Endodermal cell (in vitro differentiated cells): ENCODE measurements around the gene PHF24. TPM values are rescaled to one million over a fixed set of nuclear protein-coding genes. Genes with fewer than 3 reads are reported as not detected.

Source experiments
- DNase-seq: peaks from one replicate; pipeline ENCODE4 v3.0.0-alpha.2; 2017
- H3K27ac ChIP-seq: 2 replicates; pipeline ENCODE4 v1.5.1; 2013; ENCODE audit warnings: mild to moderate bottlenecking, low read depth, low read length, moderate library complexity
- H3K27me3 ChIP-seq: 2 replicates; pipeline ENCODE4 v1.6.1; 2013; ENCODE audit warnings: mild to moderate bottlenecking, low read length, moderate library complexity; ENCODE audit not compliant: insufficient read depth, control insufficient read depth, poor library complexity, severe bottlenecking
- H3K36me3 ChIP-seq: 2 replicates; pipeline ENCODE4 v1.7.0; 2013; ENCODE audit warnings: mild to moderate bottlenecking, low read length, moderate library complexity; ENCODE audit not compliant: control insufficient read depth, insufficient read depth
- H3K4me1 ChIP-seq: one replicate; pipeline ENCODE4 v1.7.0; 2013; ENCODE audit warnings: low read length; ENCODE audit not compliant: control insufficient read depth, insufficient read depth
- H3K4me3 ChIP-seq: 2 replicates; pipeline ENCODE4 v1.5.1; 2013; ENCODE audit warnings: mild to moderate bottlenecking, low read length, moderate library complexity
- H3K9ac ChIP-seq: 2 replicates; pipeline ENCODE4 v1.6.1; 2013; ENCODE audit warnings: mild to moderate bottlenecking, low read length, moderate library complexity; ENCODE audit not compliant: poor library complexity, severe bottlenecking; ENCODE audit errors: extremely low read depth
- H3K9me3 ChIP-seq: 2 replicates; pipeline ENCODE4 v1.6.1; 2013; ENCODE audit warnings: mild to moderate bottlenecking, low read length, moderate library complexity; ENCODE audit not compliant: control insufficient read depth
- H3K27ac Mint-ChIP-seq: 2 replicates; pipeline ENCODE4 v1.8.0; 2020; ENCODE audit warnings: mixed read lengths
- H3K27me3 Mint-ChIP-seq: 2 replicates; pipeline ENCODE4 v1.8.0; 2021; ENCODE audit warnings: mild to moderate bottlenecking, mixed read lengths; ENCODE audit not compliant: insufficient read depth
- H3K36me3 Mint-ChIP-seq: 2 replicates; pipeline ENCODE4 v1.8.0; 2020; ENCODE audit warnings: low read depth, mixed read lengths
- H3K4me1 Mint-ChIP-seq: 2 replicates; pipeline ENCODE4 v1.8.0; 2020; ENCODE audit warnings: mixed read lengths
- H3K4me3 Mint-ChIP-seq: 2 replicates; pipeline ENCODE4 v1.8.0; 2020; ENCODE audit warnings: mild to moderate bottlenecking, moderate library complexity, mixed read lengths
- H3K9me3 Mint-ChIP-seq: 2 replicates; pipeline ENCODE4 v1.8.0; 2020; ENCODE audit warnings: mild to moderate bottlenecking, mixed read lengths
- WGBS, 2 experiments: methylation state at CpG; one replicate each; pipeline versions ENCODE4 v1.1.5 to v1.1.7; 2013; ENCODE audit warnings: missing lambda C conversion rate in 2 of 2, mixed read lengths in 1 of 2; ENCODE audit not compliant: insufficient coverage in 1 of 2, insufficient read length in 1 of 2; 5-methylcytosine and 5-hydroxymethylcytosine counted together
- total RNA-seq, 2 donors: library from RNA; stranded (reverse); fragmentation: NEBNext Ultra II Directional in 1 of 2; extraction: Animal tissue kit (Norgen Biotek cat#: 25700) in 1 of 2; gene quantifications; 2 replicates in 1 of 2; 3 replicates in 1 of 2; pipeline ENCODE4 v1.2.1, GENCODE V29; 2021
- TF ChIP-seq, protein P1 (sequence below): fragments of 200-600 bp; sonication (generic); conservative IDR thresholded peaks from 2 replicates; pipeline ENCODE4 v1.5.0; 2021; ENCODE audit warnings: antibody characterized with exemption, mild to moderate bottlenecking

Gene PHF24
- total RNA-seq, 2 donors from 2014 or later: 1.9 to 2.7 TPM

DNA sequence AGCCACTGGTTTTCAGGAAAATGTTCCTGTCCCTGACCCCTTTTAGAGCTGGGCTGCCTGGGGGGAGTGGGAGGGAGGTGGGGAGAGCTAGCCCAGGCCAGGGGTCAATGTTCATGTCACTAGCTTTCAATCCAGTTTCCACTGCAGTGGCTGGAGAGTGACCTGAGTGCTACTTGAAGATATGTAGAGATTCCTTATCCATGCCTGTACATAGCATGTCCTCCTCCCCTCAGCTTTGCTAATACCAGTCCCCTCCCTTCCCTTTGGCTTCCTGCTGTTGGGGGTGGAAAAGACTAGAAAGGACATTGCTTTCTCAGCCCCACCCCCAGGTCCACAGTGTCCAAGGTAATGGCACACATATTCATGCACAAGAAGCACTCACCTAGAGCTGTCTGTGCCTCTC lies 39.3 kb downstream of the PHF24 start:
- Mint-ChIP-seq H3K9me3 (no peaks in the 10 kb centered on the region), H3K4me3 (no peak overlapping the region), H3K27ac (peak overlapping the region; percentile 48), H3K36me3 (peaks cover 19% of the 10 kb centered on the region), H3K27me3 (no peaks in the 10 kb centered on the region), H3K4me1 (peaks cover 62% of the 10 kb centered on the region)
- Histone ChIP-seq H3K27me3 (no peaks in the 10 kb centered on the region), H3K4me1 (peaks cover 49% of the 10 kb centered on the region), H3K4me3 (no peak overlapping the region), H3K27ac (no peak overlapping the region), H3K9me3 (no peaks in the 10 kb centered on the region), H3K36me3 (peaks cover 39% of the 10 kb centered on the region), H3K9ac (no peak overlapping the region)
- DNase-seq: no peak
- TF ChIP-seq, protein P1, sequence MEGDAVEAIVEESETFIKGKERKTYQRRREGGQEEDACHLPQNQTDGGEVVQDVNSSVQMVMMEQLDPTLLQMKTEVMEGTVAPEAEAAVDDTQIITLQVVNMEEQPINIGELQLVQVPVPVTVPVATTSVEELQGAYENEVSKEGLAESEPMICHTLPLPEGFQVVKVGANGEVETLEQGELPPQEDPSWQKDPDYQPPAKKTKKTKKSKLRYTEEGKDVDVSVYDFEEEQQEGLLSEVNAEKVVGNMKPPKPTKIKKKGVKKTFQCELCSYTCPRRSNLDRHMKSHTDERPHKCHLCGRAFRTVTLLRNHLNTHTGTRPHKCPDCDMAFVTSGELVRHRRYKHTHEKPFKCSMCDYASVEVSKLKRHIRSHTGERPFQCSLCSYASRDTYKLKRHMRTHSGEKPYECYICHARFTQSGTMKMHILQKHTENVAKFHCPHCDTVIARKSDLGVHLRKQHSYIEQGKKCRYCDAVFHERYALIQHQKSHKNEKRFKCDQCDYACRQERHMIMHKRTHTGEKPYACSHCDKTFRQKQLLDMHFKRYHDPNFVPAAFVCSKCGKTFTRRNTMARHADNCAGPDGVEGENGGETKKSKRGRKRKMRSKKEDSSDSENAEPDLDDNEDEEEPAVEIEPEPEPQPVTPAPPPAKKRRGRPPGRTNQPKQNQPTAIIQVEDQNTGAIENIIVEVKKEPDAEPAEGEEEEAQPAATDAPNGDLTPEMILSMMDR: no peak

DNA sequence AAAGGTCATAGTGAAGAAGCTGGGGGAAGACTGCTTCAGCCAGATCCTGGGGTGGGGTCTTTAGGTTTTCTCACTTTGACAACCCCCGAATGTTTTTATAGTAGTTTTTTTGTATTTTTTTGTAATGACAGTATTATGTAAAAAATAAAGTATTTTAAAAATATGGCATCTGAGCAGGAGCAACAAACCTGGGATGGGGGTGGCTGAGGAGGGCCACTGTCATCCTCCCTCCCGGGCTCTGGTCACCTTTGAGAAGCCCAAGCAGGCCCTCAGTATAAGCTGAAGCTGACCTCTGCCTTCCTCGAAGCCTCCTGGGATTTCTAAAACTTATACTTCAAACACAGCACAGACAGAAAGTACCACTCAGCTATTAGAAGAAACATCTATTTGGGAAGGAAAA lies 40.2 kb downstream of the PHF24 start:
- no peak overlapping the region for H3K4me3 Mint-ChIP-seq
- Histone ChIP-seq H3K4me1 (peaks cover 51% of the 10 kb centered on the region), H3K9ac (no peak overlapping the region), H3K27me3 (no peaks in the 10 kb centered on the region), H3K4me3 (no peak overlapping the region), H3K36me3 (peaks cover 32% of the 10 kb centered on the region), H3K9me3 (no peaks in the 10 kb centered on the region), H3K27ac (no peak overlapping the region)
- WGBS, 2 experiments: 95% methylated on average over 3 of the region's 3 CpGs; no CpG with 5 or more reads in 1 of the 2 experiments
- no peaks in the 10 kb centered on the region for H3K27me3 Mint-ChIP-seq
- H3K27ac Mint-ChIP-seq: no peak overlapping the region
- DNase-seq: no peak
- TF ChIP-seq, protein P1: no peak
- H3K36me3 Mint-ChIP-seq: peaks cover 19% of the 10 kb centered on the region
- peaks cover 64% of the 10 kb centered on the region for H3K4me1 Mint-ChIP-seq
- H3K9me3 Mint-ChIP-seq: no peaks in the 10 kb centered on the region

DNA sequence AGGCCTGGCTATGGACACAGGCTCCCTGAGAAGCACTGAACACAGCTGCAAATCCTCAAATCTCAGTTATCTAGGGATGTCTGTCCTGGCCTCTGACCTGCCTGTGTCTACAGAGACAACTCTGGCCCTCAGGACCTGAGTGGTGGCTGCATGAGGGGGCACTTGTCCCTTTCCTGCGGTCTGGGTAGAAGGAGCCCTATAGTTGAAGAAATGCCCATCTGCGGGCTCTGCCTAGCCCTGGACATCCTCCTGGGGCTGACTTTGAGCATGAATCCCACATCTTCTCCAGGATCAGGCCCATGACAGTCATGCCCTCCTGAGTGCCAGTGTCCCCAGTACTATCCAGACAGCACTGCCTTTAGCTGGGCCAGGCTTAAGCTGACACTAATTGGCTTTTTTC lies 41.5 kb downstream of the PHF24 start:
- peak; percentile 35 for DNase-seq
- Histone ChIP-seq H3K27me3 (no peaks in the 10 kb centered on the region), H3K36me3 (peaks cover 32% of the 10 kb centered on the region), H3K27ac (no peak overlapping the region), H3K9ac (no peak overlapping the region), H3K4me1 (peaks cover 39% of the 10 kb centered on the region), H3K9me3 (no peaks in the 10 kb centered on the region), H3K4me3 (no peak overlapping the region)
- 91% methylated on average over 2 of the region's 2 CpGs; no CpG with 5 or more reads in 1 of the 2 experiments for WGBS, 2 experiments
- H3K9me3 Mint-ChIP-seq: peaks cover 1% of the 10 kb centered on the region
- H3K36me3 Mint-ChIP-seq: peaks cover 19% of the 10 kb centered on the region
- no peaks in the 10 kb centered on the region for H3K27me3 Mint-ChIP-seq
- TF ChIP-seq, protein P1: no peak
- H3K27ac Mint-ChIP-seq: no peak overlapping the region
- no peak overlapping the region for H3K4me3 Mint-ChIP-seq
- peaks cover 64% of the 10 kb centered on the region for H3K4me1 Mint-ChIP-seq
